ENCODE measurements around the gene VSX1.

Gene VSX1

GRCh38 chr20:25081730-25082497, at the start of gene VSX1:
TSS of gene VSX1 (minus strand) at chr20:25082141. CDS start at chr20:25082096, 45 bp downstream.
- no peak for TF ChIP-seq CTCF (IDR thresholded peaks at IDR 0.05)

- no peak for TF ChIP-seq CTCF (IDR thresholded peaks at IDR 0.05)
These were observed 48.0 kb upstream of the VSX1 start for GRCh38 chr20:25129908-25130307.

- no peak for TF ChIP-seq CTCF (IDR thresholded peaks at IDR 0.05)
These were observed 47.5 kb upstream of the VSX1 start for GRCh38 chr20:25129428-25129827.

- no peak for TF ChIP-seq CTCF (IDR thresholded peaks at IDR 0.05)
These were observed 46.7 kb upstream of the VSX1 start for GRCh38 chr20:25128649-25129048.

- TF ChIP-seq CTCF (IDR thresholded peaks at IDR 0.05), result no peak
These were observed 46.0 kb upstream of the VSX1 start for GRCh38 chr20:25127761-25128537.

- no peak for TF ChIP-seq CTCF (IDR thresholded peaks at IDR 0.05)
These were observed 44.5 kb upstream of the VSX1 start for GRCh38 chr20:25126204-25127029.

GRCh38 chr20:25125636-25126035, 43.7 kb upstream of the VSX1 start:
- no peak for TF ChIP-seq CTCF (IDR thresholded peaks at IDR 0.05)

All from LNCAP (cell line).